Lower leg skin (tissue), 3 donors: Measurements from ENCODE around the gene SSR2.

Source experiments
- POLR2A ChIP-seq, 2 donors: fragments of 450-650 bp; IDR thresholded peaks; one replicate each; pipeline ENCODE4 v1.6.1; 2016 to 2017; ENCODE audit warnings: antibody characterized with exemption in 2 of 2, mild to moderate bottlenecking in 1 of 2, moderate library complexity in 1 of 2
- TF ChIP-seq, protein P1 (sequence below), 3 donors: fragments of 450-650 bp; IDR thresholded peaks; one replicate each; pipeline ENCODE4 v1.5.1; 2016; ENCODE audit warnings: antibody characterized with exemption in 3 of 3, mild to moderate bottlenecking in 3 of 3, moderate library complexity in 2 of 3

DNA sequence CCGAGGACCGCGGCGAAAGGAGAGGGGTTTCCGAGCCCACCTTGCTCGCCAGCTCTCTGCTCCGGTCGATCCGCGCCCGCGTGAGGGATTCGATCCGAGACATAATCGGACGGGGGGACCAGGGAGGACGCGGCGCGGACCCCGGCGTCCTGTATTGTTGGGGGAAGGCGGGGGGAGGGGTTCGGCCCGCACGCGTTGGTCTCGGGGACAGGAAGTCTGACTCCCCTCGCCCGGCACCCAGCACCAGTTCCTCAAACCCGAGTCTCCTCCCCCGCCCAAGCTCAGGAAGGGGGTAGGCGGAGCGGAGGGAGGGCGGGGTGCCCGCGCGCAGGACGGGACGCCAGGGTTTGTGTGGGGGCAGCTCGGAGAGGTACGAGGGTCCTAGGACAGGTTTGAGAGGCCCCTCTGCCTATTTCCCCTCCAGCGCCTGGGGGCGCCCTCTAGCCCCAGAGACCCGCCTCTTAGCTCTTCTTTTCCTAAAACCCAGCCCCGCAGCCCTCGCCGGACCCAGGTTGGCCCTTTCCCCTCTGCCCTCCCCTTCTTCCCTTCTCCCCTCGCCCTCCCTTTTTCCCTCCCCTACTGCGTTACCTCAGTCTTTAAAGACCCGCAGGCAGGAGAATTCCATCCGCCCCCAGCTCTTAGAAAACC lies 42.3 kb downstream of the SSR2 start, which contains the start of gene ARHGEF2:
- TF ChIP-seq, protein P1, sequence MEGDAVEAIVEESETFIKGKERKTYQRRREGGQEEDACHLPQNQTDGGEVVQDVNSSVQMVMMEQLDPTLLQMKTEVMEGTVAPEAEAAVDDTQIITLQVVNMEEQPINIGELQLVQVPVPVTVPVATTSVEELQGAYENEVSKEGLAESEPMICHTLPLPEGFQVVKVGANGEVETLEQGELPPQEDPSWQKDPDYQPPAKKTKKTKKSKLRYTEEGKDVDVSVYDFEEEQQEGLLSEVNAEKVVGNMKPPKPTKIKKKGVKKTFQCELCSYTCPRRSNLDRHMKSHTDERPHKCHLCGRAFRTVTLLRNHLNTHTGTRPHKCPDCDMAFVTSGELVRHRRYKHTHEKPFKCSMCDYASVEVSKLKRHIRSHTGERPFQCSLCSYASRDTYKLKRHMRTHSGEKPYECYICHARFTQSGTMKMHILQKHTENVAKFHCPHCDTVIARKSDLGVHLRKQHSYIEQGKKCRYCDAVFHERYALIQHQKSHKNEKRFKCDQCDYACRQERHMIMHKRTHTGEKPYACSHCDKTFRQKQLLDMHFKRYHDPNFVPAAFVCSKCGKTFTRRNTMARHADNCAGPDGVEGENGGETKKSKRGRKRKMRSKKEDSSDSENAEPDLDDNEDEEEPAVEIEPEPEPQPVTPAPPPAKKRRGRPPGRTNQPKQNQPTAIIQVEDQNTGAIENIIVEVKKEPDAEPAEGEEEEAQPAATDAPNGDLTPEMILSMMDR (IDR thresholded peaks at IDR 0.05): no peak
- TF ChIP-seq POLR2A (IDR thresholded peaks at IDR 0.05): no peak
